Muscle of back (tissue), 13 donors: ENCODE results near the gene C19orf67. TPM values are rescaled to one million over a fixed set of nuclear protein-coding genes. Genes with fewer than 3 reads are reported as not detected.

ENCODE experiments used
- DNase-seq, 3 donors: peaks; one replicate each; pipeline versions ENCODE4 v3.0.0 to v3.0.0-alpha.2; 2013
- long read RNA-seq, 9 donors: transcript quantifications; one replicate each; lab custom pipeline, GENCODE V29; 2026
- polyA plus RNA-seq, 10 donors: library from polyadenylated mRNA; unstranded; fragments of 120-200 nt; gene quantifications; one replicate each; pipeline ENCODE4 v1.2.1, GENCODE V29; 2013; ENCODE audit not compliant: insufficient read length in 10 of 10

Gene C19orf67
- not detected for polyA plus RNA-seq
- long read RNA-seq, donor 1 = 0 reads
- long read RNA-seq, donor 2 = 0 reads
- long read RNA-seq, donor 3 = 0 reads
- long read RNA-seq, donor 4 = 0 reads
- long read RNA-seq, donor 5 = 0 reads
- long read RNA-seq, donor 6 = 0 reads
- long read RNA-seq, donor 7 = 0 reads
- long read RNA-seq, donor 8 = 0 reads
- long read RNA-seq, donor 9 = 0 reads

DNA sequence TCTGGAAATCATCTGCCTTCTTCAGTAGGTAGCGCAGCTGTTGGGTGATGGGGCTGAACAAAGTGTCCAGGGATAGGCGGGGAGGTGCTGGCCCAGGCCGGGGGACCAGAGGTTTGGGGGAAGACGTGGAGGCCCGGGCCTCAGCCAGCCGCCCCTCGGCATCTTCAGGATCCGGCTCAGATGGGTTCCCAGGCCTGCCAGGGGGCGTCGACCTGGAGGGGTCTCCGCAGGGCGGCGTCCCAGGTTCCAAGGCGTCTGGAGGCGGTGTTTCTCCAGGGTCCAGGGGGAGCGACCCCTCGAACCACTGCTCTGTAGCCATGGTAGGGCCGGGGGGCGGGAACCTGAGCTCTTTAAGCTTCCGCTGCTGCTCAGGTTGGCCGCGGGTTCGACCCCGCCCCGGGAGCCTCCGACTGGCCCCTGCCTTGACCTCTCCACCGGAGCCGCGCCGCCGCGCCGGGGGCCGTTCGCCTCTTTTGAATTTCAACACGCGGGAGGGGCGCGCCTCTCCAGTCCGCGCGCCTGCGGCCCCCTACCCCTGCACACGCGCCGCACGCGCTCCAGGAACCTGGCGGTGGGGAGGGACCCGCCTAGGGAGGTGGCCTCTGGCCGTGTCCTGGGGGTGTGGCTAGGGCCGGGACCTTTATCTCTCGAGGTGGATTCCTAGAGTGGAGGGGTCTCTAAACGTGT, at the start of gene C19orf67:
TSS of gene C19orf67 (minus strand) at position 475 of the 687 bp plus-strand sequence. CDS start at position 319, 156 bp downstream.
- no peak for DNase-seq

DNA sequence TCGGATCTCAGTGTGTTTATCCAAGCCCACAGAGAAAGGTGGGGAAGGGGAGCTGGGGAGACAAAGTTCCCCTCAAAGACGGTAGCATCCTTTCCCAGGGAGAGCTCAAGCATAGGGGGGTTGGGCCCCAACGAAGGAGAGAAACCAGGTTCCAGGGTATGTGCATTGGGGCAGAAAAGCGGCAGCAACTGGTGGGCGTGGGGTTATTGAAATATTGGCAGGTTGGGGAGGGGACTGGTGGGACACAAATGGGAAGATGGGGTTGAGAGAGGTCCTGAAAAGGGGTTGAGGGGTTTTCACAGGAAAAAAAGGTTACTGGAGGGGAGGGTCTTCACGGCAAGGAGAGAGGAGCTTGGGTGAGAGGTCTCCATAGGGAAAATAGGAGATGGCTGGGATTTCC, 49.8 kb upstream of the C19orf67 start:
- DNase-seq = no peak

DNA sequence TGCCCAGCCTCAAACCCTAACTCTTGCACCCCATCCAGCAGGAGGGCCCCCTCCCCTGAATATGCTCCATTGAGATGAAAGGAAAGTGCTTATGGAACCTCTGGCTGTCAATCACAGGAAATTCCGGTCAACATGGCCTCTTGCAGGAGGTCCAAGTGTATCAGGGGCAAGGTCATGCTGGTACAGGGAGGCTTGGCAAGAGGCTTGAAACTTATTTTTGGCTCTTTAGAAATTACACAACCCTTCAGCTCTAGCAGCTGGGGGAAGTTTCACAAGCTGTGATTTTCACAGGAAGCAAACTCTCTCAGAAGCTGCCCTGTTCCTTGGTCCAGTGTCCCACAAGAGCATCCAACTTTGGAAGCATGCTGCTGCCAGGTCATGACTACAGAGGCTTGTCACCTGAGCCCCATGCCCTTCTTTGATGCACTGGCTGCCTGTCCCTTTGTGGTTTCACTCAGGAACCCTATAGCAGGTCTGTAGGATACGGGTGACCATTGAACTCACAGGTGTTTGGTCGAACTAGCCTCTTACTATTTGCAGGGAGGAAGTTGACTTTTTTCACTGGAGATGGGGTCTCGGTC, 42.4 kb upstream of the C19orf67 start:
- DNase-seq = peak in 1 of 3 donors; percentile 30

DNA sequence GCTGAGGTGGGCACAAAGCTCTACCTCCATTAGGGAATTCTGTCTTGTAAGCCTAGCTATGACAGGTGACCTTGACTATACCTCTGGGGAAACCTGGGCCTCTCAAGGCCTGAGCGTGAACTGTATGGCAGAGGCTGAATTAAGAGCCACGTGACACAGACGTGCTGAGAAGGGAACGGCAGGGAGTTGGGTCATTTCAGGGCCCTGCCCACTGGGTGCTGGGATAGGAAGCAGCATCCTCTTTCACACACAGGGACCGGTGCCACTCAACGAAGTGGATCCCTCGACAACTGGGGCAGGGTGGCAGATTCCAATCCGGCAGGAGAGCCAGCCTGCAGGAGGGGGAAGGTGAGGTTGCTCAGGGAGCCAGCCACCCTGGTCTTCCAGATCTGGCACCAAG, 41.6 kb upstream of the C19orf67 start:
- DNase-seq = no peak

DNA sequence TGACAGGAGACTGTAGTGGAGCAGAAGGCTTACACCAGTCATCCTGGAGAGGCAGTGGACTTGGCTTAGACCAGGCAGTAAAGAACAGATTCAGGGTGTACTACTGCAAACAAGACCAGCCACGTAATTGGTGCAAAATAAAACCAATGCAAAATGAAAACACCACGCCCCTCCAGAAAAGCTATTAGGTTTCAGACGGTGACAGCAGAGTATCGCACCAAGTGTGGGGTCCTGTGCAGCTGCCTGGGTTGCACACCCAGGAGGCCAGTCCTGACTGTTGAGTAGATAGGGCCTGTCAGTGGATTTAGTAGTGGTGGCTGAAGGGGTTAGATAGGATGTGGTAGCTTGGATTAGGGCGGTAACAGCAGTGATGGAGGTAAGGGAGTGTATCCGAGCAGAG, 37.3 kb upstream of the C19orf67 start:
- DNase-seq = no peak

DNA sequence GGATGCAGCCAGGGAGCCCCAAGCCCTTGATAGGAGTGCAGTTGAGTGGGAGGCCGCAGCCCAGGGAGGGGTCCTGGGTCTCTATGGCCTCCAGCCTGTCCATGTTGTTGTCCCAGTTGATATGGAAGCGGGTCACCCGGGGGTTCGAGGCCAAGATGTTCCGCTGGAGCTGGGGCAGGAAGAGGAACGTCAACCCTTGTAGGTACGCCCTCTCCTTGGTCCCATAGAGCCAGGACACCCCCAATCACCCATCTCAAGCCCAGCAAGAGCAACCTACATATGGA, 34.9 kb upstream of the C19orf67 start:
- DNase-seq = no peak

DNA sequence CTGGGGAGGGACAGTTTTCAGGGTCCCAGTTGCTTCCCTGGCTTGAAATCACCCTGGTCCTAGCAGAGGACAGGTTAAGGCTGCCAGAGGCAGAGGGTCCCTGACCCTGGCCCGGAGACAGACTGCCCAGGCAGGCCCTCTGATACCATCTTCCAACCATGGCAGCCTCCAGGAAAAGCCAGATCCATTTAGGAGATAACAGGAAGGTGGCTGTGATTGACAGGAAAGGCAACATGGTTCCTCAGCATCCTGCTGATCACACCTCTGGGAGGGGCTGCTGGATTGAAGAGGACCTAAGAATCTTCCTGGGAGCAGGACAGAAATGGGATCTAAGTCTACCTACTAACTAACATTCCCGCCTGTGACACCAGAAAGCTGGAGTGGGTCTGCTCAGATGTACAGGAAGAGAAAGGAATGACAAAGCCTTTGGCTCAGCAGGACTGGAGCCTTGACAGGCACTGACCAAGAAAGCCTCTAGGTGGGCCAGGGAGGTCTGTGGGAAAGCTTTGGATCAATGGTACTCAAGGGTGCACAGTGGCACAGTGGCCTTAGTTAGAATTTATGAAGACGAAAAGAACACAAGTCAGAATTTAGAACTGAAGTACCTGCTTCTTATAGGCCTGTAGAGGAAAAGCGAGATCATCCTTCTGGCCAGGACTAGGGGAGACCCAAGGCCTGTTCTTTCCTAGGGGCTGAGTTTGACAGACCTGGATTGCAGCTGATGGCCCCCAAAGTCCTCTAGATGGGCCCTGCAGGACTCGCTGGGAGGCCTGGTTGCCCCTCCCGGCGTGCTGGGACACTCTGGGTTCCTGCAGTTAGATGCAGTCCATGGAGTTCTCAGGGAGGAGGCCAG, 34.3 kb upstream of the C19orf67 start:
- no peak for DNase-seq

DNA sequence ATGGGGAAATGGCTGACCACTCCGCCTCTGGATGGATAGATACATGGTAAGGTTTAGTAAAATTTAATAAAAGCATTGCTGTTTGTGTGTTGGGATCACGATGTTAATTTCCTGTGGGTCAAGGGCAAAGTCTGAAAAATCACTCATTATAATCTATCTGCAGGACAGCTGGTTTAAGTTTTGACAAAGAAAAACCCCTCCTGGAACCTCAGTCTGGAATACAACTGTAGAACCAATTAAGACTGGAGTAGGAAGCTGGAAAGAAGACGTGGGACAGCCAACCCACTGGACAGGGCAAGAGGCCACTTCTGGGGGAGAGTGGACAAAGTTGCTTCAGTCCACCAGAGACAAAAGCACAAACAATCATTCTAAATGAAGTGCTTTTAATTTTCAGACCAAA, 33.6 kb upstream of the C19orf67 start:
- peak in 1 of 3 donors; percentile 46 for DNase-seq

DNA sequence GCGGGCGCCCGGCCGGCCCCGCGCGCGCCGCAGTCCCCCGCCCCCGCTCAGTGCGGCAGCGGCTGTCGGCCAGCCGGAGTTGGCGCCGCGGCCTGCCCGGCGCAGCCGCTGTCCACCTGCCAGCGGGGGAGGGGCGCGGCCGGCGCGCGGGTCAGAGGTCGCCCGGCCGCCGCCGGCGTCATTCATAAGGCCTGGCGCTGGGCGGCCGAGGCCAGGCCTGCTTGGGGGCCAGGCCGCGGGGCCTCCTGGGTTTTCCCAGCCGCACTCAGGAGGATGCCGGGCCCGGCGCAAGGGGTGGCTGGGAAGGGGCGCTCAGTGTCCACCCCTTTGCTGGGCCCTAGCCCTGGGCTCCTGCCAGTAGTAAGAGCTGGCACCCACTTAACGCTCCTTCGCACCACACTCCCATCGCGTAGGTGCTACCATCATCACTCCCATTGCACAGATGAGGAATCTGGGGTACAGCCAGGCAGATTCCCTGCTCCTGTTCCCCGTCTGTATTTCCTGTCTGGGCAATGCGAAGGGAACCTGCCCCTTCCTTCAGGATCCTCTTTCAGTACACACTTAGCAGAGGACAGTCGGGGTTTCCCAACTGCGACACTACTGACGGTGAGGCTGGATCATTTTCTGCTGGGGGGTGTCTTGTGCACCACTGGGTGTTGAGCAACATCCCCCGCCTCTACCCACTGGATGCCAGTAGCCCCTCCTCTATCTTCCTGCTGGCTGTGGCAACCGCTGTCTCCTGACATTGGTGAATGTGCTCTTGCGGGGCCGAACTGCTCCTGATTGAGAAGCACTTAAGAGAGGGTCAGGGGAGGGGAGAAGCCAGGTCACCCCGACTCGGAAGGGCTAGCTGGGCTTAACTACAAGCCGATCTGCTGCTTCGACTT, 32.8 kb upstream of the C19orf67 start:
- peak; percentile 49 to 87 (median 67) for DNase-seq

DNA sequence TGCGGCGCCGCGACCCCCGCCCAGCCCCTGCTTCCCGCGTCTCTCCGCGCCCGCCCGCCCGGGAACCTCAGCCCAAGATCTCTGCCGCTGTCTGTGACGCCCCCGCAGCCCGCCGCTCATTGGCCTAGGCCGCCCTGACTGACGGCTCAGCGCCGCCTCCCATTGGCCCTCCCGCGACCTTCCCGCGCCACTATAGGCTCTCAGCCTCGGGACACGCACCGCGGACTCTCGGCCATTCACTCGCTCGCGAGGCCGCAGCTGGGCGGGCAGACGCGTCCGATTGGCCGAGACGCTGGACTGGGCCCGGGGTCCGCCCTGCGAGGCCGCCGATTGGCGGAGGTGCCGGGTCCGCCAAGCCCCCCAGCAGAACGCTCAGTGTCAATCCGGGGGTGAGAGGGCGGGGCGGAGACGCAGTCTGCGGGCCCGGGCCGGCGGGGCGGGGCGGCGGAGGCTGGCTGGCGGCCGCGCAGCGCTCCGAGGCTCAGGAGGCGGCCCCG, 32.1 kb upstream of the C19orf67 start, which contains the start of gene PRKACA:
TSS of gene PRKACA (minus strand) at position 95 of the 497 bp plus-strand sequence. CDS start 215 bp downstream, outside the sequence.
- DNase-seq = peak; percentile 99 to 100 (median 99)

DNA sequence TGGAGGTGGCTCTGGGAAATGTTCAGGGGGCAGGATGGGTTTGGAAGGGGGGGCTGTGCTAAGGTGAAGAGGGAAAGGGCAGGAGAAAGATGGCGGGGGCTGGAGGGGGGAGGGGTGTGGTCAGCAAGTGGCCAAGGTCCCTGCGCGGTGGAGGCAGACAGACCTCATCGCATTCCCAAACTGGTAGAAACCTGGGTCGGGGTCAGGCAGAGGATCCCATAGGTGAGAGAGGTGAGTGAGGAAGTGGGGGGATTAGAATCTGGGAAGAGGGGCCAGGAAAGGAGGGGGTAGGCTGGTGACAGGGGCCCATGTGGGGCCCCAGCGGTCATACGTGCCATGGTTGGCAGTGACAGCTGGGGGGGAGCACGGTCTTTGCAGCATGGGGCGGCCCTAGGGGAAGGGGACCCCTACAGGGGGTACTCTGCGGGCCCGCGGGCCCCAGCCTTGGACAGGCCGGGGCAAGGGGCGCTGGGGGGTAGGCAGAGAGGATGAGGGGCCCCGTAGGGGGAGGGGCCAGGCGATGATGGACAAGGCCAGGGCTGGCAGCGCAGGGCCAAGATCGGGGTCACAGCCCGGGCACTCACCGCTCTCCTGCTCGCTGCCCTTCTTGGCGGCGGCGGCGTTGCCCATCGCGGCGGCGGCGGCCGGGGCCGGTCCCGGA, 31.5 kb upstream of the C19orf67 start:
- DNase-seq = peak in 2 of 3 donors; percentile 38 to 54

DNA sequence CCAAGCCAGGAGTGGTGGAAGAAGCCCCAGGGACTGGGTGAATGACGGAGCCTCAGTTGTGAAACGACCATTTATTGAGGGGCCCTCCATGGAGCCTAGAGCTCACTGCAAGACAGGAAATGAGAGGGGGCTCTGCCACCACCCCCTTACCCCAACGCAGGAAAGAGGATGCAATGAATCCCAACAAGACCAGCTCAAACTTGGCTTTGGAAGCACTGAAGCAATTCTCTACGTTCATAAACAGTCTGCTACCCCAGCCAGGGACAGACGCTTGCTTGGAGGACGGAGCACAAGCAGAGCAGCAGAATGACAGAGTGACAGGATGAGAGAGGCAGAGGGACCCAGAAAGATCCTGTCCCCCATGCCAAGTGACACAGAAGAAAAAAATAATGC, 30.9 kb upstream of the C19orf67 start:
- no peak for DNase-seq

DNA sequence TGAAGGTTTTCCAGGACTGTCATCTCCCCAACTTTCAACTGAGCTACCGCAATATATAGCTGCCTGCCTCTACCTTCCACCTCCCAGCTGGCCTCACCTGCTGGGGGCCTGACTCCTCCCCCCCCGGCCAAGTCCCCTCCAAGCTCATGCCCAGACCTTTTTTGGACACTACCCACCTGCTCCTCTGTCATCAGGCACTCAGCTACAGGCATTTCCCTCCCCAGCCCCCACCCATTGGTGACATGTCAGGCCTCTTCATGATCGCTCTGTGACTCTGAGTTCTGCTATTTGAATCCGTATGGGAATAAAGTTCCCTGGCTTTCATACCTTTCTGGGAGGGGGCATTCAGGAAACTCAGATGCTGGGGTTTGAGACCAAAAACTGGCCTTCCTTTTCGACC, 30.2 kb upstream of the C19orf67 start:
- peak in 1 of 3 donors; percentile 38 for DNase-seq

DNA sequence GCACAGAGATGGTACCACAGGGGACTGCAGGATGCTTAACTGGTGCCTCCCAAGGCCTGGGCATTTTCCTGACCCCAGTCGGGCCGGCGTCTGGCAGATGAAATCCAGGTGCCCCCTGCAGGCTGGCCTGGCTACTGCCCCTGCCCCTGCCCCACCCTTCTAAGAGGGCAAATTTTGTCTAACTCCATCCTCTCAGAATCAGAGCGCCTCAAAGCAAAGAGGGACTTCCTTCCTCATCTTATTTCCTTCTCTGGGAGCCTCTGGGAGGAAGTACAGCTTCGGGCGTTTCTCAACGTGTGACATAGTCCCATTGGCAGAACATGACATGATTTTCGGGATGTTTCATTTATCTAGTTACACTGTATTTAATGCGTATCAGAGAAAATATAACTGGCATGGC, 29.3 kb upstream of the C19orf67 start:
- no peak for DNase-seq

DNA sequence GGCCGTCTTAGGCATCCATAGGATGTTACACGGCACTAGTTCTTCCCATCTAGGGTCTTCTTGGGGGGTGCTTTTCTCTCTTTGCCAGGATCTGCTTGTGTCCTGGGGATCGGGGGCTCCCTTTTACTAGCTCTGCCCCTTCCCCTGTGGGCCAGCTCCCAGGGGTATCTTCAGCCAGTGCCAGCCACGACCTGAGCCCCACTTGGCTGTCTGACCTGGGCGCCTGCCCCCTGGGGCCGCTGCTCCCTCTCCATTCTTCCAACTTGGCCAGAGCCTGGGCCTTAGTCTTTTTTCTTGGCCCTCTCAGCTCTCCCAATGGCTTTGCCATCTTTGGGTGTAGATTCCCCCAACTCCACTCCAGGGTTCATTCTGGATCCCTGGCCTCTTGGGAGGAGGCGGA, 28.9 kb upstream of the C19orf67 start:
- no peak for DNase-seq

DNA sequence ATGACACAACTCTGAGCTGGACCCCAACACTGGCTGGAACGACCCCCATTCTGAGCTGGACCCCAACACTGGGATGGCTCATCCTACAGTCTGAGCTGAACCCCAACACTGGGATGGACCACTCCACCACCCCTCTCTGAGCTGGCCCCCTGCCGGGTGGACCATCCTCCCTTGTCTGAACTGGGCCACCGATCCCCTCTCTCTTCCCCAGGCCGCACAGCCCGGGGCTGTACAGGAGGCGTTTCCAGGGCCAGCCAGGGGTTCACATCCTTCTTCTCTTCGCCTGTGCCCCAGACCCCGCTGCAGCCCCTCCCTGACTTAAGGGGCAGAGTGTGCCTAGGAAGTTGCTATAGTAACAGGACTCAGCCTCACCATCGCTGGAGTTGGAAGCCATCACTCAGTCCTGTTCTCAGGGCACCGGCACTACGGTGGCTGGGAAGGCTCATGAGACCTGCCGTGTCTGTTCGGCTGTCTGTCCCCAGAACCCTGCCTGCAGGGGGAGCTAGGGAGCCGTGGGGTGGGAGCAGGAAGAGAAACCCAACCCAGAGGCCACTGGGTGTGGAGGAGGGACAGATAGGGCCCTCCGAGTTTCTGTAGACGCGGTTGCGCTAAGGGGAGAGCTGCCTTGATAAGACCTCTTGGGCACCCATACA, 28.3 kb upstream of the C19orf67 start:
- no peak for DNase-seq

DNA sequence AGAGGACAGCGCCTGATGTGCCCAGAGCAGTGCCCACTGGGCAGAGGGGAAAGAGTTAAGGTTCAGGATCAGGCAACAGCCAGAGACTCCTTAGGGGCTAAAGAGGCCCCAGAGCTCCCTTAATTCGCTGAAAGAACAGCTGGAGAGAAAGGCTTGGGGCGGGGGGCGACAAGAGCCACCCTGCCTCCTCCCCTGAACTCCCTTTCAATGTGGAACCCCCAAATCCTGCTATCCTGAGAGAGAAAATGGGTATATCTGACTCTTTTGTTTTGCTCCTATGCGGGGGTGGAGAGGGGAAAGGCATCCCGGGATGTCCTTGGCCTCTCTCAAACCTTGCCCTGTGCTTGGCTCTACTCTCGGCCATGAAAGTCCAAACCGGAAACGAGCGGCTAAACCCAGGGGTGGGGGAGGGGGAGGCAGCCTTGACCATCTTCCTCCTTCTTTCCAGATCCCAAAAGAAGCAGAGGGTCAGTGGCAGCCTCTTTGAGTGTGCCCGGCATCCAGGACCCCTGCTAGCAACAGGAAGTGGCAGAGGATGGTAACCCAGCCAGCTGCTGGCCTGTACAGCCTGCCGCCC, 27.3 kb upstream of the C19orf67 start:
- peak in 1 of 3 donors; percentile 69 for DNase-seq

DNA sequence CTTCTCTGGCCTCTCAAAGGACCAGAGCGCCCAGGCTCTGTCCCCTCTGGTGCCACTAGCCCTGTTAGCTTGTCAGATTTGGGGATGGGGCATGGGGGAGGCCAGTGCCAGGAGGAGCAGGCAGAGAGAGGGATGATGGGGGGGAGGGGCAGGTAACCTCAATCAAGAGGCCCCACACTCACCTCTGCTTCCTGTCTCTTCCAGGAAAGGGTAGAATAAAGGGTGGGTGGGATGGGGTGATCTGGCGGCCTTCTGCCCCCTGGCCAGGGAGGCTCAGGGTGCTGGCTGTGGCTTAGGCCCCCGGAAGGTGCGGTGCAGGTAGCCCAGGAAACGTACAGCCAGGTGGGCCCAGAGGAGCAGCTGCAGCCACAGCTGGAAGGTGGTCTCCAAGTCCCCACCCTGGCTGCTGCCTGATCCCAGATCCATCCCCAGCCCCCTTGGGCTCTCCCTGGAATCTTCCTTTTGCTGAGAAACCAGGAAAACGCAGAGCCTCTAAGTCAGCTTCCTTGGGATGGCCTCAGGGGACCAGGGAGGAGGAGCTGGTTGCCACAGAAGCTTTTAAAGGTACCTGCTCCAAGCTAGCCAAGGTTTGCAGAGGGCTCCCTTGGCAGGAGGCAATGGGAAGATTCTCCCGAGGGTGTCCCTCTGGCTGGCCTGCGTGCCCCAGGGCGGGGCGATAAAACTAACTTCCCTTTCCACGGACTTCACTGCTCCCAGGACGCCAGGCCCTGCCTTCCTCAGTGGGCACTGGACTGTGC, 26.6 kb upstream of the C19orf67 start:
- no peak for DNase-seq

DNA sequence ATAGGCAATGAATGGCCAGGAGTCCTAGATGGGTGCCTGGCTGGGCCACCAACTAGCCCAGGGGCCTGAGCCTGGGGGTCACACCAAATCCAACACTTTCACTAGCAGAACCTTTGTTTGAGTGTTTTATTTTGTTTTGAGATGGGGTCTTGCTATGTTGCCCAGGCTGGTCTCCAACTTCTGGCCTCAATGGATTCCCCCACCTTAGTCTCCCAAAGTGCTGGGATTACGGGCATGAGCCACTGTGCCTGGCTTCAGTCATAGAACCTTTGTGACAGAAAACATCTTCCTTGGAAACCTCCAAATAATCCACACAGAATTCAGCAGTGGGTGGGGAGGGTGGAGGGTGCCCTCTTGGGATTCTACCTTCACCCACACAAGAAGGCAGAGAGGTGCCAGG, 25.9 kb upstream of the C19orf67 start:
- DNase-seq = no peak
